K562 (cell line): ENCODE data around the gene RIPK4. TPM values are rescaled to one million over a fixed set of nuclear protein-coding genes. Genes with fewer than 3 reads are reported as not detected.

Experiments
- ATAC-seq: fragments of 200-7000 bp; cut with Tn5 transposase; 3 replicates; pipeline ENCODE4 v1.9.1; 2020; ENCODE audit warnings: moderate library complexity
- BruUV-seq: library from RNA; stranded (reverse); fragments of 400-500 nt; replicated peaks from 2 replicates; lab custom pipeline; 2021; lab: Mats Ljungman, UMichigan
- CTCF ChIA-PET: fragments of 300-600 bp; formaldehyde crosslinking; extraction: SDS; loops from one replicate; lab custom pipeline; 2021; ENCODE audit warnings: low intra/inter-chr PET ratio; lab: Yijun Ruan, JAX
- POLR2A ChIA-PET: fragments of 300-600, 350-650 bp; sonication (Branson Sonifier 250); formaldehyde crosslinking; extraction: SDS; loops from one replicate; lab custom pipeline; 2021; ENCODE audit warnings: antibody characterized with exemption, inconsistent platforms; lab: Yijun Ruan, JAX
- DNase-seq, 4 experiments: peaks; one replicate each; pipeline versions ENCODE4 v3.0.0 to v3.0.0-alpha.2; 2011 to 2018; ENCODE audit warnings: low spot score in 3 of 4, mixed read lengths in 3 of 4; ENCODE audit errors: extremely low read depth in 1 of 4
- FAIRE-seq: peaks from 2 replicates; lab custom pipeline; 2011; peaks lifted over from hg19 to GRCh38; lab: Jason Lieb, UNC
- H2AFZ ChIP-seq: 2 replicates; pipeline ENCODE4 v1.6.0; 2011; ENCODE audit warnings: low read depth, low read length, control low read depth, inconsistent platforms
- H3K27ac ChIP-seq: fragments of 200-600 bp; 3 replicates; pipeline ENCODE4 v1.8.0; 2011; ENCODE audit warnings: low read depth, mild to moderate bottlenecking, control low read depth, inconsistent platforms, low read length, moderate library complexity, mixed read lengths; ENCODE audit errors: extremely low read depth
- H3K27me3 ChIP-seq, 2 experiments: fragments of 300-600 bp in 1 of 2; 2 replicates in 1 of 2; 3 replicates in 1 of 2; pipeline versions ENCODE4 v1.6.0 to v1.8.0; 2011; ENCODE audit warnings: inconsistent platforms in 2 of 2, low read length in 2 of 2, mild to moderate bottlenecking in 1 of 2, mixed read lengths in 1 of 2, moderate library complexity in 1 of 2; ENCODE audit not compliant: control insufficient read depth in 2 of 2, insufficient read depth in 2 of 2
- H3K36me3 ChIP-seq: fragments of 300-600 bp; 3 replicates; pipeline ENCODE4 v1.8.0; 2011; ENCODE audit warnings: mild to moderate bottlenecking, low read length, inconsistent platforms; ENCODE audit not compliant: control insufficient read depth, insufficient read depth
- H3K4me1 ChIP-seq, 2 experiments: fragments of 200-600 bp in 1 of 2; replicated peaks in 1 of 2; 2 replicates in 1 of 2; 3 replicates in 1 of 2; pipeline versions ENCODE4 v1.5.1 to v1.8.0; 2011; ENCODE audit warnings: inconsistent platforms in 2 of 2, low read length in 2 of 2, mild to moderate bottlenecking in 1 of 2, mixed read lengths in 1 of 2, moderate library complexity in 1 of 2; ENCODE audit not compliant: control insufficient read depth in 2 of 2, insufficient read depth in 2 of 2
- H3K4me2 ChIP-seq: 2 replicates; pipeline ENCODE4 v1.6.1; 2011; ENCODE audit warnings: low read length, control low read depth, inconsistent platforms, mixed read lengths; ENCODE audit not compliant: insufficient read depth
- H3K4me3 ChIP-seq: fragments of 200-600 bp; sonication (generic), shearing (Covaris generic); 2 replicates; pipeline ENCODE4 v1.5.1; 2016; ENCODE audit warnings: control low read depth, inconsistent platforms
- H3K79me2 ChIP-seq: fragments of 200-600 bp; 3 replicates; pipeline ENCODE4 v1.8.0; 2011; ENCODE audit warnings: low read length, inconsistent platforms; ENCODE audit not compliant: control insufficient read depth, insufficient read depth
- H3K9ac ChIP-seq, 2 experiments: 2 replicates each; pipeline versions ENCODE4 v1.6.0 to v1.6.1; 2011; ENCODE audit warnings: low read depth in 2 of 2, low read length in 2 of 2, control low read depth in 1 of 2, inconsistent platforms in 1 of 2, mild to moderate bottlenecking in 1 of 2, mixed read lengths in 1 of 2; ENCODE audit not compliant: insufficient read depth in 1 of 2
- H3K9me1 ChIP-seq: one replicate; pipeline ENCODE4 v1.6.0; 2011; ENCODE audit warnings: inconsistent platforms, mild to moderate bottlenecking, low read length, moderate library complexity; ENCODE audit not compliant: control insufficient read depth, insufficient read depth
- H3K9me3 ChIP-seq: replicated peaks from 2 replicates; pipeline ENCODE4 v1.5.1; 2011; ENCODE audit warnings: low read depth, low read length, inconsistent platforms; ENCODE audit not compliant: control insufficient read depth, insufficient read depth
- H4K20me1 ChIP-seq: replicated peaks from 2 replicates; pipeline ENCODE4 v1.6.1; 2011; ENCODE audit warnings: low read length, inconsistent platforms, mixed read lengths; ENCODE audit not compliant: control insufficient read depth, insufficient read depth
- ATF4 ChIP-seq: fragments of 450-650 bp; formaldehyde crosslinking; IDR thresholded peaks from 2 replicates; pipeline ENCODE4 v1.4.0; 2022; ENCODE audit warnings: mild to moderate bottlenecking, moderate library complexity
- IFI16 ChIP-seq: fragments of 250-450 bp; sonication (Bioruptor Pico); IDR thresholded peaks from 2 replicates; pipeline ENCODE4 v2.1.2; 2022; ENCODE audit warnings: mild to moderate bottlenecking, inconsistent platforms
- PTTG1 ChIP-seq: fragments of 450-650 bp; IDR thresholded peaks from 2 replicates; pipeline ENCODE4 v1.6.1; 2016; ENCODE audit warnings: low read depth, mild to moderate bottlenecking, missing genetic modification characterization, missing compliant biosample characterization
- RHOXF2B ChIP-seq: fragments of 250-450 bp; sonication (Bioruptor Pico); conservative IDR thresholded peaks from 2 replicates; pipeline ENCODE4 v1.5.1; 2021
- ZFP30 ChIP-seq: fragments of 250-450 bp; sonication (Bioruptor Pico); IDR thresholded peaks from 2 replicates; pipeline ENCODE4 v1.8.0; 2022; ENCODE audit warnings: moderate library complexity, mild to moderate bottlenecking, inconsistent platforms, borderline replicate concordance
- ZNF239 ChIP-seq: fragments of 250-450 bp; sonication (Bioruptor Pico); IDR thresholded peaks from 2 replicates; pipeline ENCODE4 v1.4.0; 2020; ENCODE audit warnings: mild to moderate bottlenecking
- WGBS: fragments of 100-300 bp; shearing (Covaris generic); methylation state at CpG from one replicate; pipeline ENCODE4 v1.1.6; 2016; ENCODE audit warnings: low coverage, mixed read lengths; ENCODE audit not compliant: insufficient coverage; ENCODE audit errors: missing lambda C conversion rate; 5-methylcytosine and 5-hydroxymethylcytosine counted together
- in situ Hi-C: fragments of 300-500 bp; cut with MboI; formaldehyde crosslinking; loops from 4 replicates; pipeline ENCODE4 v1.15.0; 2018; ENCODE audit warnings: inconsistent platforms, mixed read lengths
- intact Hi-C: fragments of 100-400 bp; cut with micrococcal nuclease; formaldehyde crosslinking; loops from 2 replicates; pipeline ENCODE4 v1.14.2; 2022
- polyA plus RNA-seq, 8 experiments: library from polyadenylated mRNA; depleted of rRNA in 4 of 8; stranded (reverse) in 5 of 8; unstranded in 3 of 8; fragments of >200 nt; fragmentation: Nextera tagmentation in 2 of 8; fragmentation: Illumina TruSeq in 1 of 8; extraction: Ambion mirVana in 2 of 8; extraction: Trizol in 1 of 8; gene quantifications; 2 replicates each; pipeline versions ENCODE4 v1.2.1 to v1.2.3, GENCODE V29; 2011 to 2014; ENCODE audit warnings: inconsistent platforms in 1 of 8, missing spikeins in 1 of 8
- total RNA-seq, 7 experiments: library from RNA; depleted of rRNA in 6 of 7; stranded (reverse); fragments of >200 nt in 6 of 7; fragmentation: Illumina TruSeq in 2 of 7; extraction: Trizol in 2 of 7; gene quantifications; 2 replicates each; pipeline versions ENCODE4 v1.2.1 to v1.2.3, GENCODE V29; 2011 to 2021; ENCODE audit warnings: low replicate concordance in 1 of 7

The RIPK4 gene
- total and polyA plus RNA-seq, 9 of the 15 experiments (the other 6 are each of a cell fraction or from before 2014, with no cell fraction given) = not detected

GRCh38 chr21:41703857-41704501 is 62.9 kb downstream of the RIPK4 start:
- Histone ChIP-seq H3K9me1 (no peaks in the 10 kb centered on the region), H4K20me1 (no peaks in the 10 kb centered on the region), H3K36me3 (no peaks in the 10 kb centered on the region), H3K4me1 (no peaks in the 10 kb centered on the region), H2AFZ (no peak overlapping the region), H3K79me2 (no peaks in the 10 kb centered on the region)
- in situ Hi-C loops = no loop called here
- CTCF ChIA-PET = no interaction called here
- TF ChIP-seq IFI16 (CRISPR knock-in tag) = no peak
- TF ChIP-seq RHOXF2B = no peak
- TF ChIP-seq ZFP30 = no peak
- no peak for TF ChIP-seq PTTG1 (tag)
- no peak for TF ChIP-seq ATF4
- no peak for TF ChIP-seq ZNF239 (CRISPR knock-in tag)
- TF ChIP-seq, all 486 proteins: peak for 0
- ATAC-seq (no peak), FAIRE-seq (no peak), DNase-seq (no peak)
- H3K9ac ChIP-seq = no peak overlapping the region
- 0% methylated on average over 18 of the region's 18 CpGs for WGBS
- no peak overlapping the region for H3K4me2 ChIP-seq
- POLR2A ChIA-PET = no interaction called here
- H3K4me3 ChIP-seq = no peak overlapping the region
- intact Hi-C loops = no loop called here
- H3K9me3 ChIP-seq = no peaks in the 10 kb centered on the region
- BruUV-seq = no TSS peak
- H3K27ac ChIP-seq = no peak overlapping the region
- H3K27me3 ChIP-seq = peaks cover 12 to 53% of the 10 kb centered on the region in 2 experiments; a peak in 4 of 5 replicates
